ENCODE measurements around the gene ADRB1.

GRCh38 chr10:114057855-114058254 is 14.2 kb downstream of the ADRB1 start:
- no peak for TF ChIP-seq CTCF (conservative IDR thresholded peaks at IDR 0.05; ENCODE audit: low read depth, low read length)
- no peak for TF ChIP-seq EZH2 (IDR thresholded peaks at IDR 0.05; ENCODE audit: low read length, unreplicated experiment)
- no peak for TF ChIP-seq EZH2phosphoT487 (IDR thresholded peaks at IDR 0.05; ENCODE audit: borderline replicate concordance, low read length)
